Neural crest cell (in vitro differentiated cells): ENCODE results near the gene TLCD3B. TPM values are rescaled to one million over a fixed set of nuclear protein-coding genes. Genes with fewer than 3 reads are reported as not detected.

Experiments
- DNase-seq: peaks from one replicate; pipeline ENCODE4 v3.0.0; 2021; ENCODE audit warnings: low read depth, mixed read lengths, low spot score
- H3K27ac Mint-ChIP-seq: one replicate; pipeline ENCODE4 v1.8.0; 2021; ENCODE audit warnings: mild to moderate bottlenecking, mixed read lengths; ENCODE audit not compliant: unreplicated experiment
- H3K27me3 Mint-ChIP-seq: 2 replicates; pipeline ENCODE4 v1.8.0; 2021; ENCODE audit warnings: low read depth, mild to moderate bottlenecking, mixed read lengths
- H3K36me3 Mint-ChIP-seq: 2 replicates; pipeline ENCODE4 v1.8.0; 2021; ENCODE audit warnings: low read depth, mild to moderate bottlenecking, mixed read lengths
- H3K4me1 Mint-ChIP-seq: 2 replicates; pipeline ENCODE4 v1.8.0; 2021; ENCODE audit warnings: mixed read lengths
- H3K4me3 Mint-ChIP-seq: one replicate; pipeline ENCODE4 v1.8.0; 2021; ENCODE audit warnings: mild to moderate bottlenecking, mixed read lengths
- H3K9me3 Mint-ChIP-seq: 2 replicates; pipeline ENCODE4 v1.8.0; 2021; ENCODE audit warnings: mixed read lengths
- CTCF ChIP-seq: fragments of 200-600 bp; sonication (generic); conservative IDR thresholded peaks from 2 replicates; pipeline ENCODE4 v1.5.0; 2021; ENCODE audit warnings: antibody characterized with exemption, mild to moderate bottlenecking
- total RNA-seq: library from RNA; stranded (reverse); gene quantifications from 2 replicates; pipeline ENCODE4 v1.2.1, GENCODE V29; 2021

Gene TLCD3B
- total RNA-seq, 1 donor from 2014 or later: 14.2 TPM

GRCh38 chr16:30004424-30004776 is 26.7 kb downstream of the TLCD3B start:
- no peak for TF ChIP-seq CTCF
- H3K27ac Mint-ChIP-seq: no peak overlapping the region
- H3K27me3 Mint-ChIP-seq: peaks cover 4% of the 10 kb centered on the region
- no peak for DNase-seq
- no peaks in the 10 kb centered on the region for H3K4me1 Mint-ChIP-seq
- no peak overlapping the region for H3K4me3 Mint-ChIP-seq
- H3K36me3 Mint-ChIP-seq: peaks cover 5% of the 10 kb centered on the region
- H3K9me3 Mint-ChIP-seq: no peaks in the 10 kb centered on the region

- no peaks in the 10 kb centered on the region for H3K9me3 Mint-ChIP-seq
- no peaks in the 10 kb centered on the region for H3K4me1 Mint-ChIP-seq
- H3K27ac Mint-ChIP-seq: no peak overlapping the region
- DNase-seq: no peak
- peaks cover 2% of the 10 kb centered on the region for H3K27me3 Mint-ChIP-seq
- TF ChIP-seq CTCF: no peak
- peak overlapping the region; percentile 49 for H3K4me3 Mint-ChIP-seq
- peaks cover 5% of the 10 kb centered on the region for H3K36me3 Mint-ChIP-seq
Measured at GRCh38 chr16:30003670-30004423, 27.2 kb downstream of the TLCD3B start.

GRCh38 chr16:30002614-30003346 is 28.3 kb downstream of the TLCD3B start:
- H3K4me3 Mint-ChIP-seq: peak overlapping the region; percentile 74
- TF ChIP-seq CTCF: no peak
- peaks cover 5% of the 10 kb centered on the region for H3K36me3 Mint-ChIP-seq
- no peaks in the 10 kb centered on the region for H3K9me3 Mint-ChIP-seq
- H3K27me3 Mint-ChIP-seq: no peaks in the 10 kb centered on the region
- DNase-seq: no peak
- no peaks in the 10 kb centered on the region for H3K4me1 Mint-ChIP-seq
- peak overlapping the region; percentile 87 for H3K27ac Mint-ChIP-seq

GRCh38 chr16:30000735-30001631 is 30.1 kb downstream of the TLCD3B start:
- peaks cover 9% of the 10 kb centered on the region for H3K36me3 Mint-ChIP-seq
- H3K4me3 Mint-ChIP-seq: peak overlapping the region; percentile 64
- TF ChIP-seq CTCF: no peak
- H3K27ac Mint-ChIP-seq: no peak overlapping the region
- H3K9me3 Mint-ChIP-seq: no peaks in the 10 kb centered on the region
- H3K27me3 Mint-ChIP-seq: no peaks in the 10 kb centered on the region
- peaks cover 11% of the 10 kb centered on the region for H3K4me1 Mint-ChIP-seq
- DNase-seq: no peak

GRCh38 chr16:29999605-30000004 is 31.5 kb downstream of the TLCD3B start:
- Mint-ChIP-seq H3K4me1 (peaks cover 23% of the 10 kb centered on the region), H3K27ac (peak overlapping the region; percentile 27), H3K36me3 (peaks cover 9% of the 10 kb centered on the region), H3K27me3 (peaks cover 3% of the 10 kb centered on the region), H3K9me3 (no peaks in the 10 kb centered on the region), H3K4me3 (peak overlapping the region; percentile 97)
- no peak for DNase-seq
- TF ChIP-seq CTCF: no peak
